GM19193 (cell line): Measurements from ENCODE around the gene BSPRY.

Source experiments
- POLR2A ChIP-seq: IDR thresholded peaks from 4 replicates; pipeline ENCODE4 v1.6.1; 2011; ENCODE audit not compliant: insufficient read depth, insufficient read length; ENCODE audit errors: extremely low read depth

BSPRY gene

DNA sequence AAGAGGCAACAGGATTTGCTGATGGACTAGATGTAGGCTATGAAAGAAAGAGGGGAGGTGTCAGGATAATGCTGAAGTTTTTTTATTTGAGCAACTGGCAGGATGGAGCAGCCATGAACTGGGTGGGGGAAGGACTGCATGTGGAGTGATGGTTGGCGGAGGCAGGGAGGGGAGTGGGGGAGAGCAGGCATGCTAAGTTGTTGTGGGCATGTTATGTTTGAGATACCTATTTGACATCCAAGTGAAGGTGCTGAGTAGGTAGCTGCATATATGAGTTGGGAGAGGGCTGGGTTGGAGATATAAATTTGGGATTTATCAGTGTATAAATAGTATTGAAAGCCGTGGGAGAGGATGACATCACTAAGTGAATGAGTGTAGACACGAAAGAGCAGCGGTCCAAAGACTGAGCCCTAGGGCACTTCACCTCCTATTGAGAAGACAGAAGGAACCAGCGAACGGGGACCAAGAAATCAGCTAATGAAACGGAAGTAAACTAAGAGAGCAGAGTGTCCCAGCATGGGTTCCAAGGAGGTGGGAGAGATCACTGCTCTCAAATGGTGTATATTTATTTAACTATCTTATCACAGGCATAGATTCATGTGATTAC, 7.4 kb downstream of the BSPRY start:
- no peak for TF ChIP-seq POLR2A

DNA sequence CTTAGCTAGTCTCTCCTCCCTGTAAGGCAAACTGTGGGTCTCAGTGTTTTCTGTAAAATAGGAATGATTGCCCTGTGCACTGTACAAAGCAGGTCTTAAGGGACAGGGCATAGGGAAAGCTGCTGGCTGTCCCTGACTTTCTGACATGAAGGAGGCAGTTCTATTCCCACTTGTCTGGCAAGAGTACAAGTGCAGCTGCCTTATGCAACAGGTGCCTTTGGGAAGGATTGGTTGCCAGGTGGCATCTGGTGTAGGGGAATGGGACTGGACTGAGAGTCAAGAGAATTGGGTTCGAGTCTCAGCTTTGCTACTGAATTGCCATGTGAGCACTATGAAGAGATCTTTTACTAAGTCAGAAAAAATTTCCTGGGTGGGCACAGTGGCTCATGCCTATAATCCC, 10.0 kb downstream of the BSPRY start:
- TF ChIP-seq POLR2A, result no peak

DNA sequence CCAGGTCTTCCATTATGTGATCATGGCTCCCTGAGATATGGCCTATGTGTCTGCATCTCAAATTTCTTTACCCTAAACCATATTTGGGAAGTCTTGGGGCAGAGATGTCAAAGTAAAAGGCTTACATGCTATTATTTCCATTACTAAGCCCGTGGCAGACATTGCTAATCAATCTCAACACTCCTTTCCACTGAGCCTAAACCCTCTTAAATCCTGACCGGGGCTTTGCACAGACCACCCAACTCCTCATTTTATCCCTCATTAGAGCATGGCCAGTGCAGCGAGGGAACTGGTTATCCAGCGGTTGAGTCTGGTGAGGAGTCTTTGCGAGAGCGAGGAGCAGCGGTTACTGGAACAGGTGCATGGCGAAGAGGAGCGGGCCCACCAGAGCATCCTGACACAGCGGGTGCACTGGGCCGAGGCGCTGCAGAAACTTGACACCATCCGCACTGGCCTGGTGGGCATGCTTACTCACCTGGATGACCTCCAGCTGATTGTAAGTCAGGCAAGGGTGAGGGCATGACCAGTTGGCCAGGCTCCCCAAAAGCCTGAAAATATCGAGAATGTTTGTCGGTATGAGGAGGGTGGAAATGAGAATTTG, 11.0 kb downstream of the BSPRY start:
- no peak for TF ChIP-seq POLR2A

DNA sequence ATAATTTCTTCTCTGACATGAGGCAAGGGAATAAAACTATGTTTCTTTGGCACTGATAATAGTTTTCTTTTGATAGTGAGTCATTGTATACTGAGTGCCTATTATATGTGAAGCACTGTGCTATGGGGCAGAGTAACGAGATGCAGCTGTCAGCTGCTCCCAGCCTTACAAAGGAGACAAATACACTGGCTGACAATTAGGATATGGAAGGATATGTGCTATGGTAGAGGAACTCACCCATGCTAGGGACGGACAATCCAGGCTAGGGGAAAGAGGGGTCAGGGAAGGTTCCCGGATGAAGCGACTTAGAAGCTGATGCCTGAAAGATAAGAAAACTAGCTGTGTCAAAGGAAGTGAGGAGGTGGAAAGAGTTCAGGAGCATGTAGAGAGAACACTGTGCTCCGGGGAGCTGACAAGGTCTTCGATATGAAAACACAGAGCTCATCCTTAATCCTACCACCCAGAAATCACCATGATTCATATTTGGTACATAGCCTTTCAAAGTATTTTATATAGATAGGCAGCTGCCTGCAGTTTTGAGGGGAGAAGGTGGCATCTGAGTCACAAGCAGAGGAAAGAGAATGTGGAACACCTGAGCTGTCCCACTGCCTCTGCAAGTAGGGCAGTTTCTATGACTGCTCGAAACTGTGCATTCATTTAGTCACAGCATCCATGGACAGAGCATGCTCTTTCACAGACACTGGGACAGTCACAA, 12.1 kb downstream of the BSPRY start:
- no peak for TF ChIP-seq POLR2A

DNA sequence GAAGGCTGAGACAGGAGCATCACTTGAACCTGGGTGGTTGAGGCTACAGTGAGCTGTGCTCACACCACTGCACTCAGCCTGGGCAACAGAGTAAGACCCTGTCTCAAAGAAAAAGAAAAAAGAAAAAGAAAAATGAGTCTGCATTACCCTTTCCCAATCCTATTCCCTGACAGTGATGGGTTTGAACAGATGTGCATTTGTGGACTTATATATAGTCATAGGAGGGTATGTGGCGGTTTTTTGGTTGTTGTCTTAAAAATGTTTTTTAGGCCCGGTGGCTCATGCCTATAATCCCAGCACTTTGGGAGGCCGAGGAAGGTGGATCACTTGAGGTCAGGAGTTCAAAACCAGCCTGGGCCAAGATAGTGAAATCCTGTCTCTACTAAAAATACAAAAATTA, 14.0 kb downstream of the BSPRY start:
- TF ChIP-seq POLR2A, result no peak

DNA sequence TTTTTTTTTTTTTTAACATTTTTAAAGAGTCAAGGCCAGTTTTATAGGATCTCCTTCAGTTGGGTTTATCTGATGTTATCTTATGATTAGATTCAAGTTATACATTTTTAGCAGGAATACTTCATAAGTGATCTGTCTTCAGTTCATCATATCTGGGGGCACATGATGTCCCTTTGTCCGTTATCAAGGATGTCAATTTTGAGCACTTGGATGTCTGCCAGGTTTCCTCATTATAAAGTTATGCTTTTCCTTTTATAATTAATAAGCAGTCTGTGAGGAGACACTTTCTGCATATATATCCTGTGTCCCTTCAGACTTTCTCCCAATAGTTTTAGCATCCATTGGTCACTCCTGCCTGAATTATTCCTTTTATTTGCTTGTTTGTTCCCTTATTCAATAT, 15.6 kb downstream of the BSPRY start:
- no peak for TF ChIP-seq POLR2A

DNA sequence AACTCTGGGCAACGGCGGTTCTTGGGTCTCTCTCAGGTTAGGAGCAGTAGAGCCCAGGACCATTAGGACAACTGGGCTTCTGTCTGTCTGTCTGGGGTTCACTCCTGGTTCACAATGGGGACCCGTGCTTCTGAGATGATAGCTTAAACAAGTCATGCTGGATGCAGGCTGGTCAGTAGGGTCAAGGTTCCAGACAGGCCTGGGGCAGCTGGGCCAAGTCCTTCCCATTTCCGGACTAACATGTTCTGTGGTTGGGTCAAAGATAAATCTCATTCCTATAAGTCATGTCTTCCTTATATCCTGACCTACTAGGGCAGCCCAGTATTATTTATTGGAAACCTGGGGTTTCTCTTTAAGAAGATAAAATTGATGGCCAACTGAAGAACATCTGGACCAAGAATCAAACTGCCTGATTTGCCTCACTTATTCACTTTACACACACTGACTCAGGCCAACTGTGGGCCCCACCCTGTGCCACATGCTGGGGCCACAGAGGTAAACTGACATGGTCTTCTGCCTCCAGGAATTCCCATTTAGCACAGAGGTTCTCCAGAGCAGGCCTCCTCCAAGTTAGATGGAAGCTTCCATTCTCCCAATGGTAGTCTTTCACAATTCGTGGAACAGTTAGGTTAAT, 19.1 kb downstream of the BSPRY start:
- TF ChIP-seq POLR2A, result no peak

DNA sequence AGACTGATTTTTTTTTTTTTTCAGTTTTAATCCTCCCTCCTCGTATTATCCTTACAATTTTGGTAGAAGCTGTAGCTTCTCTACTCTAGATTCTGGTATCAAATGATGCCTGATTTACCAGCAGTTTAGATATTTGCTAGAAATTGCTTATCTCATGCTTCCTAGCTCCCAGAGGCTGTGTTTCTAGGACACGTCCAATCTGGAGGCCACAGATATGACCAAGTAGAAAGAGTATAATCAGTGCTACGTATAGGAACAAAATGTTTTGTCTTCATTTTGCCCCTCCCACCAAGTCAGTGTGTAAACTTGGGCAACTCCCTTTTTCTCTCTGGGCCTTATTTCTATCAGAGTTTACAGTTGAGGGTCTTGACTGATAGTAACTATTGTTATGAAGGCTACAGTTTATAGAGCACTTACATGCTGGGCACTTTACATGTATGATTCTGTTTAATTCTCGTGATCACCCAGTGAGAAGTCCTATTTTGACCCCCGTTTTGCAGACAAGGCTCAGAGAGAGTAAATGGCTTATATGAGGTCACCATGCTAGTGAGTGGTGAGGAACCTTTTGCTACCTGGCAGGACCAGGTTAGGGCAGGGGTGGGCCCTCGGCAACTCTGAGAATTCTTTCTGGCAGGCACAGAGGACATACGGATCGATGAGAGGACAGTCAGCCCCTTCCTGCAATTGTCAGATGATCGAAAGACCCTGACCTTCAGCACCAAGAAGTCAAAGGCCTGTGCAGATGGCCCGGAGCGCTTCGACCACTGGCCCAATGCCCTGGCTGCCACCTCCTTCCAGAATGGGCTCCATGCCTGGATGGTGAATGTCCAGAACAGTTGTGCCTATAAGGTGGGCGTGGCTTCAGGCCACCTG, 19.9 kb downstream of the BSPRY start:
- no peak for TF ChIP-seq POLR2A

DNA sequence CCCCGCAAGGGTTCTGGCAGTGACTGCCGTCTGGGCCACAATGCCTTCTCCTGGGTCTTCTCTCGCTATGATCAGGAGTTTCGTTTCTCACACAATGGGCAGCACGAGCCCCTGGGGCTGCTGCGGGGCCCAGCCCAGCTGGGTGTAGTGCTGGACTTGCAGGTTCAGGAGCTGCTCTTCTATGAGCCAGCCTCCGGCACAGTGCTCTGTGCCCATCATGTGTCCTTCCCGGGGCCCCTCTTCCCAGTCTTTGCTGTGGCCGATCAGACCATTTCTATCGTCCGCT, 20.5 kb downstream of the BSPRY start:
- no peak for TF ChIP-seq POLR2A

DNA sequence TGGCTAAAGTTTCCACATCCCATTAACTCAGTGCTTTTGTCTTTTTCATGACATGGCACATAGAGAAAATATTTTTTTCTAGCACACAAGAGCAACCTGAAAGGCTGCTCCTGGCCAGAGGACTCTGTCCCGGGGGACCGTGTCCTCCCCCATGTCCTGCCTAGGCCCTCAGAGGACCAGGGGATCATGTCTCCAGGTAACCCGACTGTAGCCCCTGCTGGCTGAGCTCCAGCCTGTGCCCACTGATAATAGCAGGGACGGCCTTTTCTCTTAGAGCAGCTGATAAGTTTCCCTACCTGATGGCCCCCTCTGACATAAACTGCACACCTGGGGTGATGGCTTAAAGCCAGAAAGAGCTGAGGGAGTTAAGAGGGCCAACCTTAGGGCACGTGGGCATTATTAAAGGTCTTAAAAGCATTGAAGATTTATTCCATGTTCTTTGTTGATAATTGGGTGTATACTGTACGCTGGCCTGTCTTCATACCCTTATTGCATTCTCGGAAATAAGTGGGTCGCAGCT, 21.5 kb downstream of the BSPRY start:
- TF ChIP-seq POLR2A, result no peak

DNA sequence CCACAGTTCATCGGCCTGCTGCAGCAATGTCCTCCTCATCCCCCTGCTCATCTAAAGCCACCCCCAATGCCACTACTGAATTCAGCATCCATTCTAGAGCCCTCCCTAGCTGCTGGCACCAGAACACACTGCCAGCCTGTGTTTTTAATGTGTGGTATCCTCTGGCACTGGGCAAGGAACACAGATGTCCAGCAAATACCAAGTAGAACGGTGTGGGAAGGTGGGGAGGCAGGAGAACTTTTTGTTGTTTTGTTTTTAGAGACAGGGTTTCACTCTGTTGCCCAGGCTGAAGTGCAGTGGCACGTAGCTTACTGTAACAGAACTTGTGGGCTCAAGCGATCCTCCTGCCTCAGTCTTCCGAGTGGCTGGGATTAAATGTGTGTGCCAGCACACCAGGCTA, 22.7 kb downstream of the BSPRY start:
- no peak for TF ChIP-seq POLR2A

DNA sequence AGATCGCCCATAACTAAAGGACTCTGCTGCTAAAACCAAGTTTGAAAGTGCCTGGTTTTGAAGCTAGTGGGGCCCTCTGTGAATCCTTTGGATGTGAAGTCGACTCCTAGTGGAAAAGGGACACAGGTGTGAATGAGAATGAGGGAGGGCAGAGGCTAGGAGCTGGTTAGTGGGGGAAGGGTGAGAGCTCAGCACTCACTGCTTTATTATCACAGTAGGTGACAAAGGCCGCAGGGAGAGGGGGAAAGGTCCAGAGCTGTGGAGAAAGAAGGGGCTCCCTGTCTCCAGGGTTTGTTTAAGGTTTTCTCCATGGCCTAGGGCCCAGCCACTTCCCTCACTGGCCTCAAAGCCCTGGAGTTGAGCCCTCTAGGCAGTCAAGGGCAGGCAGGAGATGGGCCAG, 23.9 kb downstream of the BSPRY start:
- no peak for TF ChIP-seq POLR2A

DNA sequence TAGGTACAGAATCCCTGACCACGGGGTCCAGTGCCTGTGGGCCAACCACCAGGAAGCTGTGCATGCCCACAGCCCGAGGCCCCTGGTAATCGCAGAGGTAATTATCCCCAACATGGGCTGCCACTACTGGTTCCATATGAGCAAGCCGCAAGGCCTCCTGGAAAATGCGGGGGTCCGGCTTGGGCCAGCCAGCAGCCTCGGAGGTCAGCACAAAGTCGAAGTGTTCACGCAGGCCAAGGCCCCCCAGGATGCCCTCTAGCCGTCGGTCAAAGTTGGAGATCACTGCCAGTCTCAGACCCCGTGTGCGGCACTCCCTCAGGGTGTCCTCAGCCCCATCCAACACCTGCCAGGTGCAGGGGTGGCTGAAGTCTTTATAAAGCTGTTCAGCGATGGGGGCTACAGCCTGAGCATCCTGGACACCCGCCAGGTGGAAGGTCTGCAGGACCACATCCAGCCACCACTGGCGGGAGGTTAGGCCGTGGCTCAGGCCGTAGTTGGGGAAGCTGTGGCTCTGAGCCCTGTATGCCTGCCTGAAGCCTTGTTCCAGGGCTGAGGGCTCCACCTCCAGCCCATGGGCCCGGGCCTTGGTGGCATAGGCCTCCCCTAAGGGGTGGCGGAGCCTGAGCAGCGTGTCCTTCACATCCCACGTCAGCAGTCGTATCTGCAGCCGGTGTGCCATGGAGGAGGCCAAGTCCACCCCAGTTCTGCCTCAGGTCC, 24.5 kb downstream of the BSPRY start:
- TF ChIP-seq POLR2A, result no peak
